H9 (cell line): ENCODE data around the gene EPB41L2. TPM values are rescaled to one million over a fixed set of nuclear protein-coding genes. Genes with fewer than 3 reads are reported as not detected.

Experiments
- DNase-seq: peaks from one replicate; pipeline ENCODE4 v3.0.0-alpha.2; 2017
- H2AFZ ChIP-seq: one replicate; pipeline ENCODE4 v1.6.1; 2013; ENCODE audit warnings: mild to moderate bottlenecking, low read length, control low read depth, moderate library complexity
- H2AK5ac ChIP-seq: 2 replicates; pipeline ENCODE4 v1.6.1; 2013; ENCODE audit warnings: low read length, control low read depth, mixed read lengths; ENCODE audit not compliant: insufficient read length
- H2BK120ac ChIP-seq: one replicate; pipeline ENCODE4 v1.6.1; 2013; ENCODE audit warnings: low read depth, mild to moderate bottlenecking, low read length, control low read depth, inconsistent platforms; ENCODE audit not compliant: poor library complexity, severe bottlenecking
- H2BK12ac ChIP-seq: 2 replicates; pipeline ENCODE4 v1.6.1; 2013; ENCODE audit warnings: low read length, control low read depth, mixed read lengths, low read depth; ENCODE audit not compliant: insufficient read length
- H2BK15ac ChIP-seq: 2 replicates; pipeline ENCODE4 v1.6.1; 2013; ENCODE audit warnings: low read depth, low read length, control low read depth
- H2BK20ac ChIP-seq: one replicate; pipeline ENCODE4 v1.6.1; 2013; ENCODE audit warnings: low read depth, mild to moderate bottlenecking, low read length, control low read depth, inconsistent platforms; ENCODE audit not compliant: poor library complexity, severe bottlenecking
- H2BK5ac ChIP-seq: 2 replicates; pipeline ENCODE4 v1.6.1; 2013; ENCODE audit warnings: low read length, control low read depth, mixed read lengths; ENCODE audit not compliant: insufficient read length
- H3K14ac ChIP-seq: 2 replicates; pipeline ENCODE4 v1.6.1; 2013; ENCODE audit warnings: low read length, control low read depth; ENCODE audit not compliant: insufficient read depth
- H3K18ac ChIP-seq: 2 replicates; pipeline ENCODE4 v1.6.1; 2013; ENCODE audit warnings: low read depth, mild to moderate bottlenecking, mixed read lengths, low read length, control low read depth; ENCODE audit not compliant: insufficient read length
- H3K23ac ChIP-seq: 2 replicates; pipeline ENCODE4 v1.6.1; 2013; ENCODE audit warnings: low read length, control low read depth, mixed read lengths, low read depth; ENCODE audit not compliant: insufficient read length
- H3K23me2 ChIP-seq: 2 replicates; pipeline ENCODE4 v1.6.1; 2013; ENCODE audit warnings: low read depth, mild to moderate bottlenecking, mixed read lengths, low read length, control low read depth; ENCODE audit not compliant: insufficient read length, poor library complexity, severe bottlenecking
- H3K27ac ChIP-seq: 2 replicates; pipeline ENCODE4 v1.5.1; 2013; ENCODE audit warnings: low read length, control low read depth, mixed read lengths, low read depth; ENCODE audit not compliant: insufficient read length
- H3K27me3 ChIP-seq: 2 replicates; pipeline ENCODE4 v1.6.1; 2013; ENCODE audit warnings: low read length, control low read depth, inconsistent platforms; ENCODE audit not compliant: insufficient read depth
- H3K4ac ChIP-seq: 2 replicates; pipeline ENCODE4 v1.6.1; 2013; ENCODE audit warnings: low read depth, mild to moderate bottlenecking, control low read depth, inconsistent platforms, low read length, moderate library complexity
- H3K4me1 ChIP-seq: 2 replicates; pipeline ENCODE4 v1.6.1; 2013; ENCODE audit warnings: low read length, control low read depth, inconsistent platforms; ENCODE audit not compliant: insufficient read depth
- H3K4me2 ChIP-seq: 2 replicates; pipeline ENCODE4 v1.6.1; 2013; ENCODE audit warnings: low read length, control low read depth, mixed read lengths; ENCODE audit not compliant: insufficient read length, insufficient read depth
- H3K56ac ChIP-seq: 2 replicates; pipeline ENCODE4 v1.6.1; 2013; ENCODE audit warnings: low read depth, mild to moderate bottlenecking, mixed read lengths, low read length, control low read depth; ENCODE audit not compliant: insufficient read length
- H3K79me1 ChIP-seq: 2 replicates; pipeline ENCODE4 v1.6.1; 2013; ENCODE audit warnings: low read depth, mild to moderate bottlenecking, moderate library complexity, low read length, control low read depth, inconsistent platforms; ENCODE audit not compliant: insufficient read depth, poor library complexity, severe bottlenecking
- H3K79me2 ChIP-seq: 2 replicates; pipeline ENCODE4 v1.6.1; 2013; ENCODE audit warnings: low read length, control low read depth, inconsistent platforms; ENCODE audit not compliant: insufficient read depth
- H3K9ac ChIP-seq: 2 replicates; pipeline ENCODE4 v1.6.1; 2013; ENCODE audit warnings: low read length, control low read depth, mixed read lengths; ENCODE audit not compliant: insufficient read length; ENCODE audit errors: extremely low read depth
- H3K9me3 ChIP-seq: one replicate; pipeline ENCODE4 v1.6.1; 2013; ENCODE audit warnings: low read depth, low read length, inconsistent platforms; ENCODE audit not compliant: control insufficient read depth
- H3T11ph ChIP-seq: one replicate; pipeline ENCODE4 v1.6.1; 2013; ENCODE audit warnings: mild to moderate bottlenecking, low read length, control low read depth, inconsistent platforms
- H4K20me1 ChIP-seq: one replicate; pipeline ENCODE4 v1.6.1; 2013; ENCODE audit not compliant: control insufficient read depth, insufficient read length, insufficient read depth
- H4K5ac ChIP-seq: 2 replicates; pipeline ENCODE4 v1.6.1; 2013; ENCODE audit warnings: low read depth, mild to moderate bottlenecking, mixed read lengths, low read length, control low read depth; ENCODE audit not compliant: insufficient read length
- H4K8ac ChIP-seq: replicated peaks from 2 replicates; pipeline ENCODE4 v1.6.1; 2013; ENCODE audit warnings: low read length, control low read depth, mixed read lengths, low read depth; ENCODE audit not compliant: insufficient read length
- H4K91ac ChIP-seq: 2 replicates; pipeline ENCODE4 v1.6.1; 2013; ENCODE audit warnings: low read depth, mild to moderate bottlenecking, moderate library complexity, mixed read lengths, low read length, control low read depth; ENCODE audit not compliant: insufficient read length
- H3K27ac Mint-ChIP-seq, 3 experiments: 2 replicates in 2 of 3; 3 replicates in 1 of 3; pipeline ENCODE4 v1.8.0; 2020 to 2021; ENCODE audit warnings: mixed read lengths in 3 of 3, mild to moderate bottlenecking in 1 of 3, moderate library complexity in 1 of 3
- H3K27me3 Mint-ChIP-seq: 2 replicates; pipeline ENCODE4 v1.8.0; 2021; ENCODE audit warnings: low read depth, mild to moderate bottlenecking, moderate library complexity, mixed read lengths
- H3K36me3 Mint-ChIP-seq, 3 experiments: 2 replicates in 2 of 3; 3 replicates in 1 of 3; pipeline ENCODE4 v1.8.0; 2020 to 2021; ENCODE audit warnings: low read depth in 3 of 3, mixed read lengths in 3 of 3; ENCODE audit not compliant: insufficient read depth in 1 of 3
- H3K4me1 Mint-ChIP-seq, 2 experiments: 2 replicates each; pipeline ENCODE4 v1.8.0; 2020; ENCODE audit warnings: mixed read lengths in 2 of 2
- H3K4me3 Mint-ChIP-seq, 2 experiments: 2 replicates in 1 of 2; 3 replicates in 1 of 2; pipeline ENCODE4 v1.8.0; 2020 to 2021; ENCODE audit warnings: mild to moderate bottlenecking in 2 of 2, mixed read lengths in 2 of 2, moderate library complexity in 1 of 2
- H3K9me3 Mint-ChIP-seq, 2 experiments: 2 replicates in 1 of 2; 3 replicates in 1 of 2; pipeline ENCODE4 v1.8.0; 2020; ENCODE audit warnings: mild to moderate bottlenecking in 2 of 2, mixed read lengths in 2 of 2, moderate library complexity in 1 of 2
- CTCF ChIP-seq: fragments of 200-600 bp; sonication (generic); conservative IDR thresholded peaks from 3 replicates; pipeline ENCODE4 v1.8.0; 2021; ENCODE audit warnings: antibody characterized with exemption, mild to moderate bottlenecking
- WGBS: extraction: QIAGEN DNeasy Blood & Tissue Kit; methylation state at CpG from one replicate; pipeline ENCODE4 v1.1.7; 2013; ENCODE audit warnings: missing lambda C conversion rate, low lambda C conversion rate, mixed read lengths; ENCODE audit not compliant: insufficient read length; ENCODE audit errors: extremely low coverage; 5-methylcytosine and 5-hydroxymethylcytosine counted together
- total RNA-seq: library from RNA; stranded (reverse); gene quantifications from 2 replicates; pipeline ENCODE4 v1.2.1, GENCODE V29; 2021

The EPB41L2 gene
- total RNA-seq, 1 experiment from 2014 or later = 90.2 TPM

- Mint-ChIP-seq H3K27ac (no peak overlapping the region), H3K4me1 (peaks cover 30 to 33% of the 10 kb centered on the region in 2 experiments), H3K27me3 (no peaks in the 10 kb centered on the region), H3K9me3 (no peaks in the 10 kb centered on the region), H3K36me3 (peaks cover 0 to 3% (median 0%) of the 10 kb centered on the region in 3 experiments; a peak in 1 of 7 replicates), H3K4me3 (no peak overlapping the region)
- H2BK120ac ChIP-seq = no peak overlapping the region
- no peak overlapping the region for H2AFZ ChIP-seq
- no peak overlapping the region for H3T11ph ChIP-seq
- no peak overlapping the region for H3K14ac ChIP-seq
- H3K79me1 ChIP-seq = no peaks in the 10 kb centered on the region
- no peak overlapping the region for H3K27ac ChIP-seq
- no CpG with 5 or more reads among the region's 3 CpGs for WGBS
- H3K56ac ChIP-seq = no peak overlapping the region
- H3K23me2 ChIP-seq = no peaks in the 10 kb centered on the region
- H4K8ac ChIP-seq = no peak overlapping the region
- H3K79me2 ChIP-seq = no peaks in the 10 kb centered on the region
- H2AK5ac ChIP-seq = no peak overlapping the region
- no peak for DNase-seq
- no peak overlapping the region for H3K4ac ChIP-seq
- no peak overlapping the region for H4K91ac ChIP-seq
- no peak overlapping the region for H2BK5ac ChIP-seq
- no peak overlapping the region for H2BK12ac ChIP-seq
- no peak overlapping the region for H4K5ac ChIP-seq
- no peak overlapping the region for H3K23ac ChIP-seq
- no peaks in the 10 kb centered on the region for H3K27me3 ChIP-seq
- H3K9ac ChIP-seq = no peak overlapping the region
- no peak overlapping the region for H3K18ac ChIP-seq
- H2BK15ac ChIP-seq = no peak overlapping the region
- no peak overlapping the region for H3K4me2 ChIP-seq
- TF ChIP-seq CTCF = no peak
- peaks cover 16% of the 10 kb centered on the region for H3K4me1 ChIP-seq
- no peak overlapping the region for H2BK20ac ChIP-seq
- no peaks in the 10 kb centered on the region for H4K20me1 ChIP-seq
- no peaks in the 10 kb centered on the region for H3K9me3 ChIP-seq
These were observed 91.5 kb downstream of the EPB41L2 start for GRCh38 chr6:130971504-130971903.
